ENCODE results near the gene FMO3.
A peak's percentile ranks its signal among the peaks of the same experiment; 100 is the strongest.

The FMO3 gene

DNA sequence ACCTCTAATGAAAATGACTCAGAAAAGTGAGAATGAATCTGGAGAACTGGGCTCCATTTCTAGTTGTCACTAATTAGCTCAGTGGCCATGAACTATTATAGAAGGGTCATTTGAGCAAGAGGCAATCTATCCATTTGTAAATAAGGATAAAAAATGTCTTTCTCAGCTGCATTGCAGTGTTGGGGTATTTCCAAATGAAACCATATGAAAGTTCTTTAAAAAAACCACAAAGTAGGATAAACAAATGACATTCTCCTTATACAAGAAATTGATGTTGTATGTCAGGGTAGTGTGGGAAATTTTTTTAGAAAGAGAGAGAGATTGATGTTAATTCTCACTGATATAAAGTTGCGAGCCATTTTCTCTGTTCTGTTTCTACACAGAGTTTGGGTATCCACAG lies 26.0 kb downstream of the FMO3 start:
- no peak for DNase-seq (ENCODE audit: low spot score)

- no peak for DNase-seq (ENCODE audit: low spot score)
These were observed 26.4 kb downstream of the FMO3 start for GRCh38 chr1:171117085-171117484.

DNA sequence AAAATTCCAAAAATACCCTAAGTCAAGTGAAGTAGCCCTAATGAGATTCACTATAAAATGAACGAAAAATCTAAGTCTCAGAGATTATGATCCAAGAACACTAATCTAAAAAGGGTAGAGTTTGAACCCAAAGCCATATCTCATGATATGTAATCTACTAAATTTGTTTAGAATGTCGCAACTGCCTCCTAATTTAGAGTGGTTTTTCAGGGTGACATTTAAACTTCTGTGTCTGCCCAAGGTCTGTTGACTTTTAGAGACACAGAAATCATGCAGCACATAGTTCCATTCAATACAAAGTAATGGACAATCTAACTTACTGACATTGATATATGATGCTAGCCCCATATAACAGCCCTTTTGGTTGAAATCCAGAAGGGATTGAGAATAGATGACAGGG lies 28.9 kb downstream of the FMO3 start:
- no peak for DNase-seq (ENCODE audit: low spot score)

GRCh38 chr1:171122299-171122698 lies 31.6 kb downstream of the FMO3 start:
- no peak for DNase-seq (ENCODE audit: low spot score)

- no peak for DNase-seq (ENCODE audit: low spot score)
These were observed 32.2 kb downstream of the FMO3 start for GRCh38 chr1:171122893-171123292.

GRCh38 chr1:171126504-171126903 lies 35.8 kb downstream of the FMO3 start:
- DNase-seq (ENCODE audit: low spot score): no peak

- no peak for DNase-seq (ENCODE audit: low spot score)
These were observed 36.4 kb downstream of the FMO3 start for GRCh38 chr1:171127099-171127498.

GRCh38 chr1:171127501-171127900 lies 36.8 kb downstream of the FMO3 start:
- DNase-seq (ENCODE audit: low spot score): no peak

- no peak for DNase-seq (ENCODE audit: low spot score)
These were observed 37.8 kb downstream of the FMO3 start for GRCh38 chr1:171128463-171128862.

DNA sequence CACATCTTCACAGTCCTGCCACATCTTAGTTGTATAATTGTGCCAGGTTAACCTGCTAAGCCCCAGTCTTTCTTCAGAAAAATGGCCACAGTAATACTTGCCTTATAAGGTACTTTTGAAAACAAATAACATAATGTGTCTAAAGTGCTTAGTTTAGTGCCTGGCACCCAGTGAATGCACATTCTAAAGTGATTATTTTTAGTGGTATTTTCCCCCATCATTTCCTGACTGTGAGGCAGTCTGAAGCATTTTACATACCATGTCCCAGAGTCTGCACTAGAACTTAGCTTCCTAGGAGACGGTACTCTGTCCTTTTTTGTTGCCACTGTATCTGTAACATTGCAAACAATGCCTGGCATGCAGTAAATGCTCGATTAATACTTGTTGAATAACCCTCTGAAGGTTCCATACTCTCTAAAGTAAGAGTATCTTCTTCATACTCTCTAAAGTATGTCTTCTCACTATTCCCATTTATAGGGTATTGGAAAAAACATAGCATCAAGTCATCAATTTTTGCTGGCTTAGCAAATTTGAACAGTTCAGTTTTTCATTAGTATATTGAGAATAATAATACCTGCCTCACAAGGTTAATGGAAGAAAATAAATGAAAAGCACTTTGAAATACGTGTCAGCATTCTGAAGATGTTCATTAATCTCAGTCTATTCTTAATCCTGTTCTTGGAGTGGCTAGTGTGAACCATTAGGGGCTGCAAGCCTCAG lies 43.7 kb downstream of the FMO3 start:
- no peak for DNase-seq (ENCODE audit: low spot score)

DNA sequence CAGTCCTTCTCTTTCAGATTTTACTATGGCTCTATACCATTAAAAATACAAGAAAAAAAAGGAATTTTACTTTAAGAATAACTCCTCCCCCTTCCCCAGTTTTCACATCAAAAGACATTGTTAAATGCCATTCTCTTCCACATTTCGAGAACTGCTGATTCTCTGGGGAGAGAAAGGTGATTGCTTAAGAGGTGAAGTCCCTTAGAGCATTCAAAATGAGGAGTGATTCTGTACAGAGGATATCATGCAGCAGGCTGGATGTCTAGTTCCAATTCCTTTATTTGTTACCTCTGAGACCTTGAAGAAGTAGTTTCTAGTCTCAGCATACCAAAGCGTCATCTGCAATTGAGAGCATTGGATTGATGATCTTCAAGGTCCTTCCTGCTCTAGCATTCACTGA lies 46.9 kb downstream of the FMO3 start:
- no peak for DNase-seq (ENCODE audit: low spot score)

GRCh38 chr1:171138980-171139379 lies 48.3 kb downstream of the FMO3 start:
- DNase-seq (ENCODE audit: low spot score): no peak

DNA sequence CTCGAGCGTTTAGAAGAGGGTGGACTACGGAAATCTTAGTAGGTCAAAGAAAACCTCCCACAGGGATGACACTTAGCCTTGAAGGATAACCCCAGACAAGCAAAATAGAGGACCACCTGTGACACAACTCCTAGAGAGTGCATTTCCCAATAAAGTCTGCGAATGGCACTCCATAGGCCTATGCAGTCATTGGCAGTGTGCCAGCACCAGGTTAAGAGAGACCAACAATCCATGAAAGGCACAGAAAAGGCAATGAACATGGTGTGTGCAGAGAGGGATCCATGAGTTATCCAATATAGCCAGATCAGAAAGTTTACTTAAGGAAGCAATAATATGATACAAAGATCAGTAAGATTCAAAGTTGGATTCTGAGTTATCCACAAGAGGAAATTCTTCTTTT lies 49.2 kb downstream of the FMO3 start:
- DNase-seq (ENCODE audit: low spot score): no peak

DNA sequence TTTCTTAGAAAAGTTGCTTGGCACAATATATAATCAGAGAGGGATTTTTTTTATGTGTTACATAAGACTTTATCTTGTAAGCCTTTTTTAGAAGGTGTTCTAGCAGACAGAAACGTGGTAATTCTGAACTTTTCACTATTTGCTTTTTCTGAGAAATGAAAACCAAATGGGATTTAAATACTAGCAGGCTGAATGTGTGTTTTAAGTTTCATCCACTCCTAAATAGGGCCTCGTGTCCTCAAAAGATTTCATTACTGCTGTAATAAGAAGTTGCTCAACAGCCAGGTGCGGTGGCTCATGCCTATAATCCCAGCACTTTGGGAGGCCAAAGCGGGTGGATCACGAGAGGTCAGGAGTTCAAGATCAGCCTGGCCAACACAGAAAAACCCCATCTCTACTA lies 49.7 kb downstream of the FMO3 start:
- DNase-seq (ENCODE audit: low spot score): no peak

DNA sequence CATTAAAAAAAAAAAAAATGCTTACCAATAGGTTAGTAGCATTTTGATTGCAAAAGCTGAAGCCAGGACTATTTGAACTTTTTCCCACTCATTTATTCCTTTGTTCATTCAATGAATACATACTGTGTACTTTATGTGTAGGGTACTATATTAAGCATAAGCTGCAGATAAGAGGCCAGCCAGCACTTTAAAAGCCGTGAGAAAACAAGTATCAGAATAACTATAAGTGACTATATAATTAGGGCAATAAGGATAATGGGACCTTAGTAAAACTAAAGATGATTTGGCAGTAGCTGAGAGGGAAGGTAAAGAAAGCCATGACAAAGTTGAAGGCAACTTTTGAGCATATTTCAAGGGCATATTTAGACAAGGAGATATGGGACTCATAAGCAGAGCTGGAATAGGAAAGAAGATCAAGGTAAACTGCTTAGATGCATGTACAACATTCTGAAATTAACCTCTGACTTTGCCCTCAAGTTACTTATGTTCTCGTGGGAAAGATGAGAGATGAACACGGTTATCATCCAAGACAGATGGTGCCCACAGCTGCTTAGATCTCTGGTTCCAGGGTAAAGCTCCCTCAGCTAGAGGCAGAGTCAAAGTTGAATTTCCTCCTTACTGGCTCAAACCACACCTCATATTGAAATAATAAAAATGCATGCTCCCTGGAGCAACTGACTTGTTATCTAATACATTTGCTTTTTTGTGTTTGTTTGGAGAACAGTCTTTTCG lies 50.4 kb downstream of the FMO3 start:
- no peak for DNase-seq (ENCODE audit: low spot score)

DNA sequence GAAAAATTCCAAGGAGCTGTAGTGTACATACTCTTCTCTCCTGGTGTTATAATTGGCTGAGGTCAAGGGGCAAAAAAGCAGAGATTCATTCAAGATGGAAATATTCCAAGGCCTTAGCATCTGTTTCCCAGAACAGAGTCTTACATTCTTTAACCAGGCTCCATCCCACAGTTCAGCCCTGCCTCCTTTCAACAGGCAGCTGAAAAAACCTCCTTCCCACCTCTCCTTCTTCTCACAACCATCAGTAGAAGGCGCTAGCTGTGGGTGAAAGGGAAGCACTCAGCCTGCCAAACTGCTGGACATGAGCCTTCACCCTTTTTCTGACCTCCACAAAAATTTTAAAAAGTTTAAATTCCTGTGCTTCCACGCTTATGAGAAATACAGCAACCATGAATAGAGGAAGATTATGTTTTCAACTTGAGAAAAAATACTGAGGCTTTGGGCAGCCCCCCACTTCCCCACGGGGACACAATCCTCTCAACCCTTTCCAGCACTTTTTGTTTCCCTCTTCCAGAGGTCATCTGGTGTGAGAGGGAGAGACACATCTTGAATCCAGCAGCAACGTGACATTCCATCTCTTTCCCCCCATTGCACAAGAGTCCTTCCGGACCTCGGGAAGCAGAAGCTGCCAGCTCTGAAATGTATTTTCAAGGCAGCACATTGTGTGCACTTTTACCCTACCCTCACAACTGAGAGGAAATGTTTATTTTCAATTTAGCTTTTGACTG lies 51.1 kb downstream of the FMO3 start:
- DNase-seq (ENCODE audit: low spot score): peak; percentile 18

DNA sequence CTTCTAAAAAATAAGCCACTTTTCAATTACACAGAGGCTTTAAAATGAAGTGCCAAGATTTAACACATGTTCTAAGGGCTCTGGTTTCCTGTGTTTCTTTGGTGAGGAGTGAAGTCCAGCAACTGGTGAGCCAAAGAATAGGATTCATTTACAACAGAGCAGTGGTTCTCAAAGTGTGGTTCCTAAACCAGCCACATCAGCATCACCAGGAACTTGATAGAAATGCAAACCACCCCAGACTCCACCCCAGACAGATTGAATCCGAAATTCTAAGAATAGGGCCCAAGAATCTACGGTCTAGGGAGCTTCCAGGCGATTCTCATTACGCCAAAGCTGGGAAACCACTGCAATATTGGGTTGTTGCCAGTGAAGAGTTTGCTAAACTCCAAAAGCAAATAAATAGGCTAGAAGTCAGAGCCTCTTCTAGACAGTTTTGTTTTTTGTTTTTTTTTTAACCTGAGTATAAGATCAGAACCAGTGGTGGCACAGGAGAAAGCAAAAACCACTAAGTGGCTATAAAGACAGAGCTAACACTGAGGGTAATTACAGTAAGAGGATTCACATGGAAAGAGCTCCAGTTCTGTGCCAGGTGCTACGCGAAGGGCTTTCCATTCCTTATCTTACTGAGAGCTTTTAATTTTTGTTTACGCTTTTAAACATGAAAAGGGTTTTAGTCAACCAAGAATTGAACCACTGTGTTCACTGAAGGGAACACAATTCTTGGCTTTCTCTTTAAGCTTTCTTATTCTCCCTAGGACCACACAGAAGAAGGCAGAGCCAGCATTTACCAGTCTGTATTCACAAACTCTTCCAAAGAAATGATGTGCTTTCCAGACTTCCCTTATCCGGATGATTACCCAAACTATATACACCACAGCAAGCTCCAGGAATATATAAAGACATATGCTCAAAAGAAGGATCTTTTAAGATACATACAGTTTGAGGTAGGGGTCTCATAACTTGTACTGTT lies 52.0 kb downstream of the FMO3 start:
- DNase-seq (ENCODE audit: low spot score): no peak

GRCh38 chr1:171150156-171150555 lies 59.5 kb downstream of the FMO3 start:
- DNase-seq (ENCODE audit: low spot score): no peak

DNA sequence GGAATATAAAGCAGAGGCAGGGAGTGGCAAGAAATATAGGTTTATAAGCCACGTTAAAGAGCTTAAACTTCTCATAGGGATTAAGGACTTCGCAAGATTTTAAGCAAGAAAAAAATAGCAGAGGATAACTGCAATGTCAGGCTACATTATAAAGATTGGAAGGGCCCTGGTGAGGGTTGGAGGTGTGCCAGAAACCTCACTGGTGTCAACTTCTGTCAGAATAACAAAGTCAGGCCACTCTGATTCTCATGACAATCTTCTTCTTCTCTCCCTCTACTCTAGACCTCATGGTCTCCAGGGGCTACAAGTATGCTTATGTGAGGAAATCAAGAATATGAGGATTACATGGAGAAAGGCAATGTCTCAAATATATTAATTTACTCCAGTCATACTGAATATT lies 61.8 kb downstream of the FMO3 start:
- no peak for DNase-seq (ENCODE audit: low spot score)

- no peak for DNase-seq (ENCODE audit: low spot score)
These were observed 64.8 kb downstream of the FMO3 start for GRCh38 chr1:171155484-171155883.

- DNase-seq (ENCODE audit: low spot score): no peak
These were observed 67.4 kb downstream of the FMO3 start for GRCh38 chr1:171158096-171158495.

DNA sequence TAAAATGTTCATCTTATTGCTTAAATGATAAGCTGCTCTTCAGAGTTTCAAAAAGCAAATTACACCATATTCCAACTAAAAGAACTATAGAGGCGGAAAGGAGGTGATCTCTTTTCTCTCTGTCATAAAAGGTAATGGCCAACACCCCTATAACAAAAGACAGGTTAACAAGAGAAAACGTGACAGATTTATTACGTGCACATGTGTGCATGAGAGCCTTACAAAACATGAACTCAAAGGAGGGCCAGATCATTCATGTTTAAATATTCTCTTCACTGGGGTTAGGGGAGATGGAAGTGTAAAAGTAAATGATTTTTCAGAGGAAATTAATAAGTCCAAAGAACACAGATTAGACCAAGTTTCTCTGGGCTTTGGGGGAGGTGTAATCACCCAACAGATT lies 67.8 kb downstream of the FMO3 start:
- DNase-seq (ENCODE audit: low spot score): no peak
